Skeletal muscle cell (primary cell): ENCODE results near the gene OR2W3.

ENCODE experiments used
- DNase-seq: peaks from one replicate; pipeline ENCODE4 v3.0.0-alpha.2; 2010; ENCODE audit warnings: low read depth
- H3K4me3 ChIP-seq: 2 replicates; pipeline ENCODE4 v1.5.1; 2011; ENCODE audit warnings: low read depth, mild to moderate bottlenecking, control low read depth, low read length, moderate library complexity

The OR2W3 gene

GRCh38 chr1:247913786-247914185, 18.4 kb downstream of the OR2W3 start:
- H3K4me3 ChIP-seq: no peak overlapping the region
- no peak for DNase-seq

DNA sequence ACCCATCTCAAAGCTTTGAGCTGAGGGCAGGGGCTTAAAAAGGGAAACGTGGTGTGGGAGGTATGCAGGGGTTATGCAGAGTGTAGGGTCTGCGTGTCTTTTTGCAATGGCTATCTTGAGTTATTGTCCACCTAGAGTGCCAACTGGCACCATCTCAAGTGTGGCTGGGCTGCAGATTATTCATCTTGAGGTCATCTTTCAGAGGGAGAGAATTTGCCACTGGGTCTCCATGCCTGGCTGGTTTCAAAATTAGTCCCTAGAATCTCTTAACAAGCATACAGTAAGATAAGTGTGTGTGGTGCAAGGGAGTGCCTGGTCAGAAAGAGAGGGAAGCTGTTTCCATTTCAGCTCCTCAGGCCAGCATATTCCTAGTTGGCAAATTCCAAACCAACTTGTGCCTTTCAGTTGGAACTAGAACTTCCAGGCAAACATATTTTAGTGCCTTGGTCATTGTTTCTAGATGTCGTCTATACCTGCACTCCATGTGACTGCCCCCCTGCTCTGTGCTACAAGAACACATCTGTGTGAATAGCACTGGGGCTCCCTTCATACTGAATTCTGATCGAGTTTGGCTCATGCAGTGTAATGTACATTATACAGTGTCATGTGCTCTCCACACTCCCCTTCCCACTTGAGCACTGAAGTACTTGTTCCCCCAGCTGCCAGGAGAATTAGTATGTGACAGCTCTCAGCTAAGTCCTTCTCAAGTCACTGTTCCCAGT, 19.7 kb downstream of the OR2W3 start:
- no peak for DNase-seq
- no peak overlapping the region for H3K4me3 ChIP-seq

DNA sequence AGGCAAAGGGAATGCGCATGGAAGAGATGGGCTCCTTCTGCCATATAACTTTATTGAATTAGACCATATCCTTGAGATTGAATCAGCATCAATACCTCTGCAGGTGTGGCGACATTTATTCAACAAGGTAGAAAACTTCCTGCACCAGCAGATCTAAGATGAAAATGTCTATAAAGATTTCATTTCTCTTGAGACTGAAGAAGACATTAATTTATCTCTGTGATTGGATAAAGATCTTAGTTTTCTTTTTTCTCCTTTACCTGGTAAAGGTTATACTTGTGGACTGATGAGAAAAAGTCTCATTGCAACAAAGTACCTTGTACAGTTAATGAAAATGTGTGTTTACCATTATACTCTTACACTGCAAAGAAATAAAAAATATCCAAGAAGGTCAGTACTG, 24.6 kb downstream of the OR2W3 start, which contains the start of gene OR2T8:
Gene OR2T8, plus strand, starts transcription at position 301 of the 400 bp plus-strand sequence. CDS start 766 bp downstream, outside the sequence.
- no peak for DNase-seq
- no peak within 1 kb of the TSS for H3K4me3 ChIP-seq

DNA sequence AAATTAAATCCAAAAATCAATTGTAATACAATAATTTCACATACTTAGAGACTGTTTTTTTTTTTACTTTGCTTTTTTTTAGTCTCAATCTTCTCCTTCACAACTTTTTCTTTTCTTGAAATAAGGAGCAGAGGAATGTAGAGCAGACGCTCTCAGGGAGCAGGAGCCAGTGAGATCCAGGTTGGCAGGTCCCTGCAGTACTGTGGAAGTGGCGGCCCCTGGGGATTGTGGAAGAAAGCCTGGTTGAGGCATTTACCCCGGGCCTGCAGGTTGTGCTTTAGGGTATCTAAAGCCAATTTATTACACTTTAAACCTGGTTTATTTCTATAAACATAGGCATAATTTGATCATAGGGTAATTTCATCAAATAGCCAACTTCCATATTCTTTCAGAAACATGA, 28.6 kb downstream of the OR2W3 start:
- H3K4me3 ChIP-seq: no peak overlapping the region
- no peak for DNase-seq

- no peak for DNase-seq
These were observed 29.5 kb downstream of the OR2W3 start, which contains the start of gene OR2AJ1 for GRCh38 chr1:247924868-247925267. OR2AJ1 (plus strand) TSS chr1:247924889; CDS start chr1:247933769, 8,880 bp downstream.

DNA sequence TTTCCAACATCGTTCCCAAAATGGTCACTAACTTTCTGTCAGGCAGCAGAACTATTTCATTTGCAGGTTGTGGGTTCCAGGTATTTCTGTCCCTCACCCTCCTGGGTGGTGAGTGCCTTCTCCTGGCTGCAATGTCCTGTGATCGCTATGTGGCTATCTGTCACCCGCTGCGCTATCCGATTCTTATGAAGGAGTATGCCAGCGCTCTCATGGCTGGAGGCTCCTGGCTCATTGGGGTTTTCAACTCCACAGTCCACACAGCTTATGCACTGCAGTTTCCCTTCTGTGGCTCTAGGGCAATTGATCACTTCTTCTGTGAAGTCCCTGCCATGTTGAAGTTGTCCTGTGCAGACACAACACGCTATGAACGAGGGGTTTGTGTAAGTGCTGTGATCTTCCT, 38.6 kb downstream of the OR2W3 start:
- no peak for DNase-seq
- H3K4me3 ChIP-seq: no peak overlapping the region

More at GRCh38 chr1:247924868-247925267, 29.5 kb downstream of the OR2W3 start, which contains the start of gene OR2AJ1:
- H3K4me3 ChIP-seq: no peak within 1 kb of the TSS

- DNase-seq: no peak
These were observed 40.4 kb downstream of the OR2W3 start for GRCh38 chr1:247935781-247936180.

GRCh38 chr1:247936415-247936814, 41.0 kb downstream of the OR2W3 start:
- H3K4me3 ChIP-seq: no peak overlapping the region
- no peak for DNase-seq

More at GRCh38 chr1:247935781-247936180, 40.4 kb downstream of the OR2W3 start:
- H3K4me3 ChIP-seq: no peak overlapping the region

GRCh38 chr1:247936965-247937734, 41.8 kb downstream of the OR2W3 start:
- peak; percentile 1 for DNase-seq
- H3K4me3 ChIP-seq: peak overlapping the region; percentile 39

DNA sequence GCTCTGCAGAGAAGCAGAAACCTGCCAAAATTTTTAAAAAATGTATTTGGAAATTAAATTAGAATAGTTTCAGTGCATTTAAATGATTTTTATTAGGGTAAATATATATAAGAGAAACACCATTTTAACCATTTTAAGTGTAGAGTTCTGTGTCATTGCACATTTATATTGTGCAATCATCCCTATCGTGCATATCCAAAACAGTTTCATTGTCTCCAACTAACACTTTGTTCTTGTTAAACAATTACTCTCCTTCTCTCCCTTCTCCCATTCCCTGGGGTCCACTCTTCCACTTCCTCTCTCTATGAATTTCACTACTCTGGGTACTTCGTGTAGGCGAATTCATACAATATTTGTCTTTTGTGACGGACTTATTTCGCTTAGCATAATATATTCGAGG, 47.2 kb downstream of the OR2W3 start:
- no peak for DNase-seq
- H3K4me3 ChIP-seq: no peak overlapping the region
